HG03558 (cell line): ENCODE measurements around the gene EPHA1.
A peak's percentile ranks its signal among the peaks of the same experiment; 100 is the strongest.

Experiments used
- ATAC-seq: cut with Tn5 transposase; IDR thresholded peaks from one replicate; pipeline ENCODE4 v1.9.1; 2021; ENCODE audit warnings: moderate number of reproducible peaks; ENCODE audit not compliant: unreplicated experiment; ENCODE audit errors: extremely low read depth

EPHA1 gene

GRCh38 chr7:143390773-143391317 is 17.8 kb downstream of the EPHA1 start:
- no peak for ATAC-seq

DNA sequence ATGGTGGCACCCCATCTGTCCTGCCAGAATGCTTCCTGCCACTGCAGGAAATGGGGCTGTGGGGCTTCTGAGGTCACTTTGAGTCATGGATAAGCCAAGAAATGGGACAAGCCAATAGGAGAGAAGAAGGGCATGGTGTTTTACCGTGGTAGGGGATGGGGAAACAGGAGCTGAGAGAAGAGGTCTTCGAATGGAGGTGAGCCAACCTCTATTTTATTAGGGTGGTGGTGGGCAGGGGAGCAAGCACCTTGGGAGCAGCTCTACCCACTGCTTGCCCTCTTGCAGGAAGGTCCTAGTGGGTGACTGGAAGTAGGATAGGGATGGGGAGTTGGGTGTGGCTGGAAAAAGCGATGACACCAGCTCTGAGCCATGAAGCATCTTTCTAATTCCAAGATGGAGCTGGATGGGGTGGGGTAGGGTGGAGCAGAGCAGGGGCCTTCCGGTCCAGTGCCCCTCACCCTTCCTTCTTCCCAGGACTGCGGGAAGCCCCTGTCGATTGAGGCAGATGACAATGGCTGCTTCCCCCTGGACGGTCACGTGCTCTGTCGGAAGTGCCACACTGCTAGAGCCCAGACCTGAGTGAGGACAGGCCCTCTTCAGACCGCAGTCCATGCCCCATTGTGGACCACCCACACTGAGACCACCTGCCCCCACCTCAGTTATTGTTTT is 18.4 kb downstream of the EPHA1 start:
- no peak for ATAC-seq

DNA sequence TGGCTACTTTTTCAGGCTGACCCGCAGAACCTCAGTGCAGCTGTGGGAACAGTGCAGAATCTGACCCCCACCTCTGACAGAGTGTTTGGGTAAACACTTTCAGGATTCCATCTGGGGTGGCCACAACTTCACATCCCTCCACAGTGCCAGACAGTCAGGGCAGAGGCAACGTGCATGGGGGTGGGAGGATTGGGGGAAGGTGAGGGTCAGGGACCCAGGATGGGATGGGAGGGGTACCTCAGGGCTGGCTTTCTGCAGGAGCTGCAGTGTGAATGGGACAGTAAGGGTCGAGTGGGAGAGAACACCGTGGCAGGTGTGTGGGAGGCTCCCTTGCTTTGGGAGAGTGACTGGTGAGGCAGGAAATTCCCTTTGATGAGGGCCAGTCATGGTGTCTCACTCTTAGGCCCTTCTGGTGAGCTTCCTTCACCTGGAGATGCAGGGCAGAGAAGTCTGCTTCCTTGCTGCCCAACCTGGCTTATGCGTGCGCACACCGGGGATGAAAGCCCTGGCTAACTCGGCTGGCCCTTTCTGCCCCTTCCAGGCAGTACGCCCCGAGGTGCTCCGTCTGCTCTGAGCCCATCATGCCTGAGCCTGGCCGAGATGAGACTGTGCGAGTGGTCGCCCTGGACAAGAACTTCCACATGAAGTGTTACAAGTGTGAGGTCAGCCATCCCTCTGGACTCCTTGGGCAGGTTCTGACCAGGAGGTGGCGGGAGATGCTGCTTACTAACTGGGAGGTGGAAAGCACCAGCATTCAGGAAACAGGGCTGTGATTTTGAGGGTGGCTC is 19.1 kb downstream of the EPHA1 start:
- no peak for ATAC-seq

DNA sequence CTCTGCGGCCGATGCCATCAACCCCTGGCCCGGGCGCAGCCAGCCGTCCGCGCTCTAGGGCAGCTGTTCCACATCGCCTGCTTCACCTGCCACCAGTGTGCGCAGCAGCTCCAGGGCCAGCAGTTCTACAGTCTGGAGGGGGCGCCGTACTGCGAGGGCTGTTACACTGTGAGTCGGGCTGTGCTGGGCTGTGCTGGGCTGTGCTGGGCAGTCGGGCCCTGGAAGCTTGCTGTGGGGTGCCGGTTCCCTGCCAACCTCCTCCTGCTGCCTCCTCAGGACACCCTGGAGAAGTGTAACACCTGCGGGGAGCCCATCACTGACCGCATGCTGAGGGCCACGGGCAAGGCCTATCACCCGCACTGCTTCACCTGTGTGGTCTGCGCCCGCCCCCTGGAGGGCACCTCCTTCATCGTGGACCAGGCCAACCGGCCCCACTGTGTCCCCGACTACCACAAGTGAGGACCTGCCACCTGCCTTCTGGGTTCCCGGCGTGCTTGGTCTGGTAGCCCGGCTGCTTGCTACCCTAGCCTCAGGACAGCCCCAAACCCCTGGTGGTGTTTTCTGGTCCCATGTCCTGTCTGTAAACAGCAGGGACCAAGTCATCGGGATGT is 20.1 kb downstream of the EPHA1 start:
- ATAC-seq, result no peak

- no peak for ATAC-seq
These were observed 20.6 kb downstream of the EPHA1 start for GRCh38 chr7:143388051-143388450.

DNA sequence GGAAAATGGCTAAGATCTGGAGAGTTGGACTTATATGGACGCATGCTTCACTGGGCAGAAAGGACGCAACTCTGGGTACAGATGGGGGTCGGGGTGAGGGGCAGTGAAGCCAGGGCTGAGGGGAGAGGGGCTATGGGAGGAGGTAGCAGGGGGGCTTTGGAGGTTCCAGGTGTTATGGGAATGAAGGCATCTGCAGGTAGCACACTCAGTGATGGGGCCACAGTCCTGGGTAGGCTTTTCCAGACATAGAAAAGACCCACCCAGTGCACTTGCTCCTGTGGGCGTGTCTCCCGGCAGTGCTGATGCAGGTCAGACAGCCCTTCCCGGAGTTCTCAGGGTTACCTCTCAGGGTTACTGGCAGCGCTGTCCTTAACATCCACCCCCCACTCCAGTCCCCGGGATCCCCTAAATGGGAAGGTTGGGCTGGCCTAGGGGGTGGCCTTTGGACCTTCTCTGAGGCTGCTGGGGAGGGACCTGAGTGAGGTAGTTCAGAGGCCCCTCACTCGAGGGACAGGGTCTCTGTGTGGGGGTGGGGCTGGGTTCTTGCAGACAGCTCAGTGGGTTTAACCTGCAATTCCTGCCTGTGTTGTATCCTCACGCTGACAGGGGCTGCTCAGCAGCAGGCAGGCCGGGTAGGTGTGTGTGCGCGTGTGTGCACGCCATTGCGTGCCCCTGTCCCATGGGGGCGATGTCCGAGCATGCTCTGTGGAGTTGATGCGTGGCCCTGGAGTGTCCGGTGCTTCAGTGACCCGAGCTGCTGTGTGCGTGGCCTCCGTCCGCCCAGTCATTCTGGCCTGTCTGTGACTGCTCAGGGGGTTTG is 21.3 kb downstream of the EPHA1 start:
- no peak for ATAC-seq

DNA sequence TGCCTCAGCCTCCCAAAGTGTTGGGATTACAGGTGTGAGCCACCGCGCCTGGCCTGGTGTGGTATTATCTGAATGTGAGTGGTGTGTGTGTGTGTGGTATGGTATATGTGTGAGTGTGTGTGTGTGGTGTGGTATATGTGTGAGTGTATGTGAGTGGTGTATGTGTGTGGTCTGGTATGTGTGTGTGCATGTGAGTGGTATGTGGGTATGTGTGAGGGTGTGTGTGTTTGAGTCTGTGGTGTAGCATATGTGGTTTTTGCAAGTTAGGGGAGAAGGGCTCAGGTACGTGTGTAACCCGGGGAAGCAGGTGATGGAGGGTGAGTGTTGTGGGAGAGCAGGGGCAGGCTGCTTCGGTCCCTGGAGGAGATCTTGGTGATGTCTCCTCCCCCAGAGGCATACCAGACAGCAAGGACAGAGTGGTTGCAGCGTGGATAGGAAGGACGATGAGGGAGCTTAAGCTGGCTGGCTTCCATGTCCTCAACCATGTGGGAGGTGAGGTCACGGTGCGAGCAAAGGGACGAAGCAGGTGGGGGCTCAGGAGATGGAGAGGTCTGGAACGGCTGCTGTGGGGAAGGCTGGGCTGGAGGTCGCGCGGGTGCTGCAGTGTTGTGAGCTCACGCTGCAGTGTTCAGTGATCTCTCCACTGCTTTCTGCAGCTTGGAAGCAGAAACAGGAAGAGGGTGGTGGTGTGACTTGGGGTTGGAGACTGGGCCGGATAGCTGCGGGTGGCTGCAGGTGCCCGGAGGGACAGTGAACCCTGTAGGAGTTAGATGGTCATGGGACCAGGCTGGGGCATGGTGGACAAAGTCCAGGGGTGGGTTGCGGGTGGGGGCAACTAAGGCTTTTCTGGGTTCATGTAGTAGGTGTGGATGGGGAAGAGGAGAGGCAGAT is 22.5 kb downstream of the EPHA1 start:
- ATAC-seq, result no peak

- no peak for ATAC-seq
These were observed 23.7 kb downstream of the EPHA1 start for GRCh38 chr7:143384661-143385631.

GRCh38 chr7:143384148-143384547 is 24.5 kb downstream of the EPHA1 start:
- ATAC-seq, result no peak

DNA sequence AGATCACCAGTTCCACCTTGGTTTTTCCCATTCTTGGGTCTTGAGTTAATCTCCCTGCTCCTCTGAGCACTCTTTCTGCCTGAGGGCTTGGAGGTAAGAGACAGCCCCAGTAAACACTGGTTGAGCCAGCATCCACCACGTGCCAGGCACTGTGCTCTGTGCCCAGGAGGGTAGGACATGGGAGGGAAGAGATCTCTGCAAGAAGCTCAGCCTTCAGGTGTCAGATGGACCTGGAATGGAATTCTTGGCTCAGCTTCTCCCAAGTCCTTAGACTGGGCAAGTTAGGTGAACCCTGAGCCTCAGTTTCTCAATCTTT is 25.1 kb downstream of the EPHA1 start:
- ATAC-seq, result no peak

DNA sequence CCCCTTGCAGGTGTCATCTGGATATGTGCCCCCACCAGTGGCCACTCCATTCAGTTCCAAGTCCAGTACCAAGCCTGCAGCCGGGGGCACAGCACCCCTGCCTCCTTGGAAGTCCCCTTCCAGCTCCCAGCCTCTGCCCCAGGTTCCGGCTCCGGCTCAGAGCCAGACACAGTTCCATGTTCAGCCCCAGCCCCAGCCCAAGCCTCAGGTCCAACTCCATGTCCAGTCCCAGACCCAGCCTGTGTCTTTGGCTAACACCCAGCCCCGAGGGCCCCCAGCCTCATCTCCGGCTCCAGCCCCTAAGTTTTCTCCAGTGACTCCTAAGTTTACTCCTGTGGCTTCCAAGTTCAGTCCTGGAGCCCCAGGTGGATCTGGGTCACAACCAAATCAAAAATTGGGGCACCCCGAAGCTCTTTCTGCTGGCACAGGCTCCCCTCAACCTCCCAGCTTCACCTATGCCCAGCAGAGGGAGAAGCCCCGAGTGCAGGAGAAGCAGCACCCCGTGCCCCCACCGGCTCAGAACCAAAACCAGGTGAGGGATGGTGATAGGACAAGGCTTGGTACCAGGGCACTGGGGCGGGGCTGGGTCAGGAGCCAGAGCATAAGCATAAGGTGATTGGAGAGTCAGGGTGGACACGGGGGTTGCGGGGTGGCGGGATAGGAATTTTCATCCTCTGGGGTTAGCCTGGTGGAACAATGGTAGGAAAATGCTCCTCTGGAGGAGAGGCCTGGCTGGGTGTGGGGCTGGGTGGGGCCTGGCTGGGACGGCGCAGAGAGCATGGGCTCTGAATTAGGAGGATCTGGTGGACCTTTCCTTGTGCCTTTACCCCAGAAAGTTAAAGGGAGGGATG is 25.6 kb downstream of the EPHA1 start:
- ATAC-seq, result no peak

- ATAC-seq, result no peak
These were observed 26.4 kb downstream of the EPHA1 start for GRCh38 chr7:143382126-143382790.

GRCh38 chr7:143381427-143382125 is 27.1 kb downstream of the EPHA1 start:
- peak; percentile 1 for ATAC-seq

DNA sequence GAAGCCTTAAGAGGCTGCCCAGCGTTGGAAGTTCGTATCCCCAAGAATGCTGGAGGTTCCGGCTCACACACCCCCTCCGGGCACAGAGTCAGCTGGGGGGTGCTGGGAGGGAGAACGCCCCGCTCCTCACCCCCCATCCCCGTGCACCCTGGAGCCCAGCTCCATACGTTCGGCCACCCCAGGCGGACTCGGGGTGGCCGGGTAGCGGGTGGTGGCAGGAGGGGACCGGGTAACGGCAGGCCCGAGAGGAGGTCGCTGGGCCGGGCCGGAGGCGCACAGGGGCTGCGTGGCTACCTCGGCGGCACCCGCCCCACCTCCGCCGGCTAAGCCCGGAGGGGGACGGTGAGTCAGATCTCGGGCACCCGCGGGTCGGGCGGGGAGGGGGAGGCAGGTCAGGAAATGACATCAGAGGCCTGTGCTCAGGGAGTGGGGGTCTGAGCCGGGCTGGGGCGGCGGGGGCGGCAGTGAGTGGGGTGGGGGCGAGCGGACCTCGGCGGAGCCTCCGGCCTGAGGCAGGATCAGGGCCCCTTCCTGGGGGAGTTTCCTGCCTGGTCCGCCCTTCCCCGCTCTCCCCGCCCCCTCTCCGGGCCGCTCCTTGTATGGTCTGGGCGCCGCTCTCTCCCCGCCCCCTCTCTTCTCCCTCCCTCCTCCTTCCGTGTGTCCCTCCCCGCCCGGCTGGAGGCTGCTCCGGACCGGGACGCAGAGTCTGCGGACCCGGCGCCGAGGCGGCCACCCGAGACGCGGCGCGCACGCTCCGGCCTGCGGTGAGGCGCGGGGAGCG is 27.8 kb downstream of the EPHA1 start, which contains the start of gene ZYX:
ZYX (plus strand) TSS at position 700 of the 781 bp plus-strand sequence. CDS start 227 bp downstream, outside the sequence.
- peak; percentile 44 for ATAC-seq

- peak; percentile 28 for ATAC-seq
These were observed 28.4 kb downstream of the EPHA1 start for GRCh38 chr7:143380260-143380645.
